NCI-H2196 (cell line): ENCODE results near the gene ACTG1.

ENCODE experiments used
- DNase-seq: peaks from one replicate; lab custom pipeline; 2025; ENCODE audit not compliant: unreplicated experiment; lab: John Stamatoyannopoulos, UW

ACTG1 gene

GRCh38 chr17:81545160-81545949 lies 32.8 kb upstream of the ACTG1 start:
- DNase-seq: no peak

GRCh38 chr17:81544281-81544974 lies 31.8 kb upstream of the ACTG1 start:
- no peak for DNase-seq

- no peak for DNase-seq
Observed at GRCh38 chr17:81543756-81544155, 31.2 kb upstream of the ACTG1 start.

GRCh38 chr17:81543339-81543675 lies 30.7 kb upstream of the ACTG1 start:
- DNase-seq: no peak

GRCh38 chr17:81542431-81543338 lies 30.1 kb upstream of the ACTG1 start:
- no peak for DNase-seq

GRCh38 chr17:81541123-81541522 lies 28.5 kb upstream of the ACTG1 start:
- no peak for DNase-seq

GRCh38 chr17:81540676-81541027 lies 28.1 kb upstream of the ACTG1 start:
- DNase-seq: no peak

GRCh38 chr17:81539961-81540675 lies 27.5 kb upstream of the ACTG1 start:
- no peak for DNase-seq

- DNase-seq: no peak
Observed at GRCh38 chr17:81539571-81539900, 26.9 kb upstream of the ACTG1 start.

- no peak for DNase-seq
Observed at GRCh38 chr17:81538651-81539570, 26.3 kb upstream of the ACTG1 start.

GRCh38 chr17:81537856-81538555 lies 25.4 kb upstream of the ACTG1 start:
- DNase-seq: peak; percentile 98

- DNase-seq: peak; percentile 95
Observed at GRCh38 chr17:81537343-81537855, 24.8 kb upstream of the ACTG1 start.

- DNase-seq: no peak
Observed at GRCh38 chr17:81536299-81537290, 24.0 kb upstream of the ACTG1 start.

GRCh38 chr17:81535480-81536298 lies 23.1 kb upstream of the ACTG1 start:
- DNase-seq: no peak

- DNase-seq: no peak
Observed at GRCh38 chr17:81535007-81535328, 22.4 kb upstream of the ACTG1 start.

GRCh38 chr17:81534157-81535006 lies 21.8 kb upstream of the ACTG1 start:
- DNase-seq: peak; percentile 62
